GM19239 (cell line): ENCODE data around the gene ACAN.
A peak's percentile ranks its signal among the peaks of the same experiment; 100 is the strongest.

Experiments
- DNase-seq: peaks from one replicate; pipeline ENCODE4 v3.0.0; 2011; ENCODE audit warnings: low spot score; ENCODE audit not compliant: insufficient read length
- FAIRE-seq: peaks from 2 replicates; lab custom pipeline; 2011; peaks lifted over from hg19 to GRCh38; lab: Jason Lieb, UNC

The ACAN gene

GRCh38 chr15:88873786-88874185 is 70.5 kb downstream of the ACAN start:
- FAIRE-seq, result no peak
- no peak for DNase-seq

GRCh38 chr15:88874275-88874674 is 71.0 kb downstream of the ACAN start:
- FAIRE-seq, result no peak
- no peak for DNase-seq

GRCh38 chr15:88874684-88875083 is 71.4 kb downstream of the ACAN start:
- DNase-seq, result no peak
- no peak for FAIRE-seq

- FAIRE-seq, result no peak
Measured at GRCh38 chr15:88876573-88876972, 73.3 kb downstream of the ACAN start.

GRCh38 chr15:88877415-88877814 is 74.2 kb downstream of the ACAN start:
- no peak for DNase-seq
- no peak for FAIRE-seq

More at GRCh38 chr15:88876573-88876972, 73.3 kb downstream of the ACAN start:
- DNase-seq, result no peak

GRCh38 chr15:88877906-88878305 is 74.7 kb downstream of the ACAN start:
- FAIRE-seq (no peak), DNase-seq (no peak)

- FAIRE-seq, result no peak
Measured at GRCh38 chr15:88878720-88879184, 75.5 kb downstream of the ACAN start.

GRCh38 chr15:88880944-88881740 is 77.9 kb downstream of the ACAN start:
- DNase-seq (no peak), FAIRE-seq (no peak)

More at GRCh38 chr15:88878720-88879184, 75.5 kb downstream of the ACAN start:
- DNase-seq, result peak; percentile 75

- DNase-seq, result no peak
- FAIRE-seq, result no peak
Measured at GRCh38 chr15:88881775-88882174, 78.5 kb downstream of the ACAN start.

- FAIRE-seq (no peak), DNase-seq (no peak)
Measured at GRCh38 chr15:88882785-88883184, 79.5 kb downstream of the ACAN start.

GRCh38 chr15:88887068-88887580 is 83.9 kb downstream of the ACAN start:
- no peak for FAIRE-seq

GRCh38 chr15:88888719-88889118 is 85.5 kb downstream of the ACAN start:
- DNase-seq, result no peak
- no peak for FAIRE-seq

More at GRCh38 chr15:88887068-88887580, 83.9 kb downstream of the ACAN start:
- DNase-seq, result no peak

- no peak for DNase-seq
- FAIRE-seq, result no peak
Measured at GRCh38 chr15:88890495-88890894, 87.3 kb downstream of the ACAN start.

GRCh38 chr15:88891540-88892254 is 88.5 kb downstream of the ACAN start:
- DNase-seq (no peak), FAIRE-seq (no peak)

- DNase-seq, result peak; percentile 68
- FAIRE-seq, result peak; percentile 40
Measured at GRCh38 chr15:88894348-88894818, 91.1 kb downstream of the ACAN start.

GRCh38 chr15:88894819-88895767 is 91.9 kb downstream of the ACAN start, which contains the start of gene HAPLN3:
TSS of gene HAPLN3 (minus strand) at chr15:88895544. CDS start at chr15:88887298, 8,246 bp downstream.
- FAIRE-seq, result peak; percentile 70
- peak; percentile 54 for DNase-seq

- DNase-seq (no peak), FAIRE-seq (no peak)
Measured at GRCh38 chr15:88896333-88897033, 93.2 kb downstream of the ACAN start.

GRCh38 chr15:88897142-88897455 is 93.9 kb downstream of the ACAN start:
- FAIRE-seq (no peak), DNase-seq (no peak)

GRCh38 chr15:88897456-88898194 is 94.4 kb downstream of the ACAN start:
- FAIRE-seq (no peak), DNase-seq (no peak)
